Measurements from ENCODE around the gene DIAPH2.

DNA sequence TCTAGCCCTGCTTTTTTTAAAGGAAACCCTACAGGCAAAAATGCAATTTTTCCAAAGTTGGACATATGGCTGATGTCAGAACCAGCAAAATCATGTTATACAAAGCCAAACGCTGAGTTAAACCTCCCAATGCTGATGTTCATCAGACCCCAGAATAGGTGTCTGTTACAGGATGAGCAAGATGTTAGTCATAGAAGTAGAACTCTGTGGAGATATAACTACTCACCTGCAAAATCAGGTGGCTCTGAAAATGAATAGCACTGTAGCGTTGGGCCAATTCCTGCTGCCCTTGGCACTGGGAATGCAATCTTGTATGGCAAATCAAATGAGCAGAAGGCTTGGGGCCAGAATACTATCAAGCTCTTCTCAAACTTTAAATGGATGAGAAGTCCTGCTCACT lies 833.1 kb downstream of the DIAPH2 start:
- TF ChIP-seq CTCF (IDR thresholded peaks at IDR 0.05) (no peak), POLR2A (IDR thresholded peaks at IDR 0.05) (no peak)

Data from breast epithelium (tissue), 3 donors.